H1 (cell line): ENCODE data around the gene BCAS1.

Experiments
- BACH1 ChIP-seq: IDR thresholded peaks from 2 replicates; pipeline ENCODE4 v1.6.1; 2012; ENCODE audit warnings: low read length, improper control_type of control experiment
- CBX8 ChIP-seq: fragments of 300-800, 300-1000 bp; sonication (generic); IDR thresholded peaks from 2 replicates; pipeline ENCODE4 v1.7.1; 2016; ENCODE audit warnings: low read depth, low read length, borderline replicate concordance
- CHD1 ChIP-seq: IDR thresholded peaks from 2 replicates; pipeline ENCODE4 v1.6.1; 2012; ENCODE audit warnings: low read depth, low read length, improper control_type of control experiment
- CTCF ChIP-seq, 3 experiments: IDR thresholded peaks; 1 replicate in 2 of 3; 2 replicates in 1 of 3; pipeline versions ENCODE4 v1.5.1 to v1.6.1; 2011; ENCODE audit warnings: low read length in 3 of 3, mild to moderate bottlenecking in 3 of 3, inconsistent platforms in 2 of 3, low read depth in 1 of 3, moderate library complexity in 1 of 3; ENCODE audit not compliant: insufficient read depth in 1 of 3; ENCODE audit errors: control extremely low read depth in 1 of 3
- GTF2F1 ChIP-seq: IDR thresholded peaks from 2 replicates; pipeline ENCODE4 v1.6.1; 2012; ENCODE audit warnings: low read depth, low read length, improper control_type of control experiment, borderline replicate concordance
- HDAC6 ChIP-seq: IDR thresholded peaks from one replicate; pipeline ENCODE4 v1.7.1; 2012; ENCODE audit warnings: low read depth, mild to moderate bottlenecking, inconsistent platforms, low read length, moderate library complexity

GRCh38 chr20:53896647-53897046, 173.7 kb downstream of the BCAS1 start:
- TF ChIP-seq BACH1 (no peak), CHD1 (no peak), CTCF (IDR thresholded peaks at IDR 0.05; ENCODE audit: control extremely low read depth in 1 of 3, insufficient read depth in 1 of 3, low read depth in 1 of 3, low read length in 3 of 3) (no peak), HDAC6 (no peak), CBX8 (no peak), GTF2F1 (no peak)
